Measurements from ENCODE around the gene EIF4G3.

DNA sequence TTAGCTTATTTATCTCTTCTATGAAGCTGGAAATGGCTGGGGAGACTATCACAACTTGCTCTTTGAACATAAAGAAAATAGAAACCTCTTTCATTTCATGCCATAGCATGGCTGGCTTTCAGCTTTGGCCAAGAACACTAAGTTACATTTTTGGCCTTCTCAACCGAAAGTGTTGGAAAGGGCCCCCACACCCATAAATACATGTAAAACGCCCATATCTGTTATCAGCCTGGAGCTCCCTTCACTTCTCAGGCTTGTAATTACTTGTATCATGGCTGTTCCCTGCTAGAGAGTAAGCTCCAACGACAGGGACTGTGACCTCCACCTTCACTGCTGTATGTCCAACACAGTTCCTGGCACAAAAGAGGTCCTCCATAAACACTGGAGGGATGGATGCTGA, 12.7 kb upstream of the EIF4G3 start:
- TF ChIP-seq CTCF (IDR thresholded peaks at IDR 0.05) (no peak), POLR2A (IDR thresholded peaks at IDR 0.05) (no peak)

All from esophagus squamous epithelium (tissue), 4 donors.